C1 segment of cervical spinal cord (tissue), 14 donors: ENCODE data around the gene GNAI3.
A peak's percentile ranks its signal among the peaks of the same experiment; 100 is the strongest.

Experiments
- DNase-seq, 14 donors: peaks; one replicate each; lab custom pipeline; 2025; lab: John Stamatoyannopoulos, UW

The GNAI3 gene

GRCh38 chr1:109527098-109527811, 21.2 kb upstream of the GNAI3 start:
- no peak for DNase-seq

GRCh38 chr1:109527846-109528695, 20.3 kb upstream of the GNAI3 start:
- DNase-seq: no peak

GRCh38 chr1:109528712-109529111, 19.7 kb upstream of the GNAI3 start:
- no peak for DNase-seq

- DNase-seq: peak in 1 of 14 donors; percentile 73
These were observed 18.4 kb upstream of the GNAI3 start for GRCh38 chr1:109529881-109530456.

GRCh38 chr1:109530457-109531087, 17.8 kb upstream of the GNAI3 start:
- DNase-seq: peak in 8 of 14 donors; percentile 30 to 73 (median 47)

GRCh38 chr1:109531380-109531779, 17.0 kb upstream of the GNAI3 start:
- peak in 1 of 14 donors; percentile 20 for DNase-seq

GRCh38 chr1:109531826-109532364, 16.5 kb upstream of the GNAI3 start:
- no peak for DNase-seq

GRCh38 chr1:109532365-109533136, 15.9 kb upstream of the GNAI3 start:
- peak; percentile 11 to 85 (median 70) for DNase-seq

- DNase-seq: no peak
These were observed 14.0 kb upstream of the GNAI3 start for GRCh38 chr1:109534307-109534858.

GRCh38 chr1:109535481-109535880, 12.9 kb upstream of the GNAI3 start:
- DNase-seq: no peak

- peak in 8 of 14 donors; percentile 14 to 85 (median 45) for DNase-seq
These were observed 12.4 kb upstream of the GNAI3 start for GRCh38 chr1:109535971-109536491.

GRCh38 chr1:109537450-109538178, 10.8 kb upstream of the GNAI3 start:
- DNase-seq: no peak

GRCh38 chr1:109538827-109539555, 9.4 kb upstream of the GNAI3 start:
- DNase-seq: no peak

GRCh38 chr1:109539676-109540075, 8.7 kb upstream of the GNAI3 start, which contains the start of gene GPR61:
TSS of gene GPR61 (plus strand) at chr1:109539872. CDS start at chr1:109543023, 3,151 bp downstream.
- peak in 1 of 14 donors; percentile 76 for DNase-seq

- peak in 2 of 14 donors; percentile 15 to 44 for DNase-seq
These were observed 7.3 kb upstream of the GNAI3 start for GRCh38 chr1:109541102-109541501.

GRCh38 chr1:109542657-109543056, 5.8 kb upstream of the GNAI3 start:
- no peak for DNase-seq

- DNase-seq: no peak
These were observed 5.0 kb upstream of the GNAI3 start for GRCh38 chr1:109543283-109543987.
